IMR-90 (cell line): ENCODE data around the gene FSIP1. TPM values are rescaled to one million over a fixed set of nuclear protein-coding genes. Genes with fewer than 3 reads are reported as not detected.

Experiments
- ATAC-seq: fragments of 200-7000 bp; cut with Tn5 transposase; 2 replicates; pipeline ENCODE4 v1.9.1; 2020; ENCODE audit warnings: low read depth, mild to moderate bottlenecking, moderate library complexity
- BruUV-seq: library from RNA; stranded (reverse); fragments of 400-500 nt; replicated peaks from 2 replicates; lab custom pipeline; 2021; lab: Mats Ljungman, UMichigan
- CTCF ChIA-PET: fragments of 300-600 bp; formaldehyde crosslinking; extraction: SDS; loops from one replicate; lab custom pipeline; 2021; ENCODE audit warnings: antibody characterized with exemption; lab: Yijun Ruan, JAX
- POLR2A ChIA-PET: fragments of 300-600 bp; sonication (Branson Sonifier 250); formaldehyde crosslinking; loops from one replicate; lab custom pipeline; 2022; ENCODE audit warnings: antibody characterized with exemption; ENCODE audit not compliant: unreplicated experiment; lab: Charles Lee
- DNase-seq: peaks from one replicate; pipeline ENCODE4 v3.0.0; 2013
- H2AFZ ChIP-seq: replicated peaks from 2 replicates; pipeline ENCODE3; 2013; ENCODE audit warnings: low read length, mild to moderate bottlenecking; ENCODE audit not compliant: poor library complexity
- H2AK5ac ChIP-seq: 2 replicates; pipeline ENCODE4 v1.6.1; 2013; ENCODE audit warnings: low read depth, low read length, inconsistent platforms
- H2AK9ac ChIP-seq: replicated peaks from 2 replicates; pipeline ENCODE3; 2013; ENCODE audit warnings: mild to moderate bottlenecking, low read depth, low read length, moderate library complexity; ENCODE audit not compliant: poor library complexity
- H2BK120ac ChIP-seq: 2 replicates; pipeline ENCODE4 v1.6.1; 2013; ENCODE audit warnings: low read depth, low read length, inconsistent platforms
- H2BK15ac ChIP-seq: 3 replicates; pipeline ENCODE4 v1.6.1; 2013; ENCODE audit warnings: low read depth, low read length, inconsistent platforms
- H2BK20ac ChIP-seq: 2 replicates; pipeline ENCODE4 v1.6.1; 2013; ENCODE audit warnings: low read depth, mild to moderate bottlenecking, inconsistent platforms, low read length, moderate library complexity
- H2BK5ac ChIP-seq: 2 replicates; pipeline ENCODE4 v1.6.1; 2013; ENCODE audit warnings: mild to moderate bottlenecking, low read depth, low read length, inconsistent platforms; ENCODE audit not compliant: poor library complexity, severe bottlenecking
- H3K14ac ChIP-seq: replicated peaks from 2 replicates; pipeline ENCODE4 v1.6.1; 2013; ENCODE audit warnings: low read depth, low read length, inconsistent platforms
- H3K18ac ChIP-seq: 2 replicates; pipeline ENCODE4 v1.6.1; 2013; ENCODE audit warnings: low read depth, low read length, control low read depth
- H3K23ac ChIP-seq: 2 replicates; pipeline ENCODE4 v1.6.1; 2013; ENCODE audit warnings: low read depth, low read length, inconsistent platforms
- H3K27ac ChIP-seq: 2 replicates; pipeline ENCODE4 v1.5.1; 2013; ENCODE audit warnings: mild to moderate bottlenecking, control low read depth, low read length; ENCODE audit not compliant: insufficient read depth
- H3K27me3 ChIP-seq: 2 replicates; pipeline ENCODE4 v1.6.1; 2013; ENCODE audit warnings: low read length; ENCODE audit not compliant: control insufficient read depth, insufficient read depth
- H3K36me3 ChIP-seq: 2 replicates; pipeline ENCODE4 v1.6.1; 2013; ENCODE audit warnings: low read length, mixed read lengths; ENCODE audit not compliant: control insufficient read depth, insufficient read depth
- H3K4ac ChIP-seq: 2 replicates; pipeline ENCODE4 v1.6.1; 2013; ENCODE audit warnings: low read depth, low read length, inconsistent platforms
- H3K4me1 ChIP-seq: 2 replicates; pipeline ENCODE4 v1.6.1; 2013; ENCODE audit warnings: low read length, mixed read lengths; ENCODE audit not compliant: control insufficient read depth, insufficient read depth
- H3K4me2 ChIP-seq: 2 replicates; pipeline ENCODE4 v1.6.1; 2013; ENCODE audit warnings: low read depth, mild to moderate bottlenecking, control low read depth, low read length, moderate library complexity
- H3K4me3 ChIP-seq: 2 replicates; pipeline ENCODE4 v1.5.1; 2013; ENCODE audit warnings: low read depth, mild to moderate bottlenecking, control low read depth, low read length, moderate library complexity; ENCODE audit not compliant: insufficient read depth
- H3K56ac ChIP-seq: 2 replicates; pipeline ENCODE4 v1.6.1; 2013; ENCODE audit warnings: low read length, inconsistent platforms; ENCODE audit not compliant: insufficient read depth; ENCODE audit errors: extremely low read depth
- H3K79me1 ChIP-seq, 2 experiments: 2 replicates each; pipeline ENCODE4 v1.6.1; 2013; ENCODE audit warnings: low read length in 2 of 2, inconsistent platforms in 1 of 2, low read depth in 1 of 2
- H3K9ac ChIP-seq: 2 replicates; pipeline ENCODE4 v1.6.1; 2013; ENCODE audit warnings: low read depth, low read length, control low read depth
- H3K9me1 ChIP-seq: 2 replicates; pipeline ENCODE4 v1.6.1; 2013; ENCODE audit warnings: low read length, inconsistent platforms; ENCODE audit not compliant: insufficient read depth
- H3K9me3 ChIP-seq: 2 replicates; pipeline ENCODE4 v1.6.1; 2013; ENCODE audit warnings: low read length; ENCODE audit not compliant: control insufficient read depth, insufficient read depth
- H4K20me1 ChIP-seq: 2 replicates; pipeline ENCODE4 v1.6.1; 2013; ENCODE audit warnings: low read length, inconsistent platforms; ENCODE audit not compliant: insufficient read depth
- H4K5ac ChIP-seq: 2 replicates; pipeline ENCODE4 v1.6.1; 2013; ENCODE audit warnings: mild to moderate bottlenecking, low read depth, low read length, control low read depth
- H4K8ac ChIP-seq, 2 experiments: 2 replicates each; pipeline ENCODE4 v1.6.1; 2013; ENCODE audit warnings: low read depth in 2 of 2, low read length in 2 of 2, control low read depth in 1 of 2, inconsistent platforms in 1 of 2
- H4K91ac ChIP-seq: 2 replicates; pipeline ENCODE4 v1.6.1; 2013; ENCODE audit warnings: low read depth, low read length, inconsistent platforms; ENCODE audit not compliant: insufficient read depth
- FOS ChIP-seq: fragments of 150-350 bp; IDR thresholded peaks from 2 replicates; pipeline ENCODE4 v1.6.1; 2016; ENCODE audit warnings: low read depth, low read length
- MAFK ChIP-seq: IDR thresholded peaks from 2 replicates; pipeline ENCODE4 v1.6.1; 2012; ENCODE audit warnings: low read depth, low read length, improper control_type of control experiment
- MAZ ChIP-seq: IDR thresholded peaks from 2 replicates; pipeline ENCODE4 v1.6.1; 2012; ENCODE audit warnings: low read depth, mild to moderate bottlenecking, low read length, improper control_type of control experiment, moderate library complexity, borderline replicate concordance
- MXI1 ChIP-seq: IDR thresholded peaks from 2 replicates; pipeline ENCODE4 v1.6.1; 2012; ENCODE audit warnings: low read depth, mild to moderate bottlenecking, low read length, moderate library complexity, borderline replicate concordance
- NFE2L2 ChIP-seq: fragments of 150-350 bp; IDR thresholded peaks from 2 replicates; pipeline ENCODE4 v1.6.1; 2016; ENCODE audit warnings: low read depth, mild to moderate bottlenecking, low read length
- WGBS, 2 experiments: methylation state at CpG; one replicate each; pipeline versions ENCODE4 v1.1.5 to v1.1.7; 2013; ENCODE audit warnings: missing lambda C conversion rate in 2 of 2; ENCODE audit not compliant: insufficient read length in 1 of 2; ENCODE audit errors: extremely low coverage in 2 of 2; 5-methylcytosine and 5-hydroxymethylcytosine counted together
- dilution Hi-C: fragments of 300-500 bp; cut with HindIII; formaldehyde crosslinking; loops from one replicate; pipeline ENCODE4 v1.14.3; 2018; ENCODE audit warnings: low sequenced_read_pairs; ENCODE audit not compliant: unreplicated experiment
- in situ Hi-C: fragments of 300-500 bp; cut with MboI; formaldehyde crosslinking; loops from 3 replicates; pipeline ENCODE4 v1.14.3; 2019; ENCODE audit warnings: low sequenced_read_pairs, inconsistent platforms, mixed read lengths
- intact Hi-C: fragments of 100-400 bp; cut with micrococcal nuclease; formaldehyde crosslinking; loops from 2 replicates; pipeline ENCODE4 v1.10.0; 2022
- polyA plus RNA-seq, 3 experiments: library from polyadenylated mRNA; depleted of rRNA; stranded (reverse); fragments of >200 nt; gene quantifications; 2 replicates each; pipeline ENCODE4 v1.2.3, GENCODE V29; 2012; ENCODE audit warnings: low replicate concordance in 1 of 3
- total RNA-seq: library from RNA; depleted of rRNA; stranded (reverse); fragments of >200 nt; gene quantifications from 2 replicates; pipeline ENCODE4 v1.2.3, GENCODE V29; 2012
- TF ChIP-seq, protein P1 (sequence below): conservative IDR thresholded peaks from 2 replicates; pipeline ENCODE4 v1.5.1; 2012; ENCODE audit warnings: mild to moderate bottlenecking, low read depth, low read length, improper control_type of control experiment
- TF ChIP-seq, protein P2 (sequence below): fragments of 150-350 bp; IDR thresholded peaks from 2 replicates; pipeline ENCODE4 v1.6.1; 2017; ENCODE audit warnings: mild to moderate bottlenecking, antibody characterized with exemption, low read length, low read depth

The FSIP1 gene
- total and polyA plus RNA-seq, 2 of the 4 experiments (the other 2 are of a cell fraction): 0.10 to 0.18 TPM

DNA sequence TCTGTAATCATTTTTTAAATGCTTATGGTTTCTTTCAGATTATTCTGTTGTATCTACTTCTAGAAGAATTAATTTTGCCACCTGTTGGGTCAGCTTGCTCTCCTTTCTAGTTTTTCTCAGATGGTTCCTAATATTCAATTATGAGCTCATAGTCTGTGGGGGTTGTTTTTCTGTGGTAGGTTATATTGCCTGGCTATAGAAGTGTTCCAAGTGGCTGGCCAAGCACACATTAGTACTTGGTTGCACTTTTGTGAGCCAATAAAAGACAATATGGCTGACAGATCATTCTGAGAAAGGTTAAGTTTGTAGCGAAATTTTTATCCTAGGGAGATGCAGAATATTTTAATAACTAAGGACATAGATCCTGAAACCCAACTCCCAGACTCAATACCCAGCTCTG is 31.8 kb upstream of the FSIP1 start:
- Histone ChIP-seq H2AK5ac (no peak overlapping the region), H3K4me2 (no peak overlapping the region), H3K23ac (no peak overlapping the region), H3K79me1 (peaks cover 25 to 78% of the 10 kb centered on the region in 2 experiments), H2BK15ac (no peak overlapping the region), H3K9me1 (peaks cover 8% of the 10 kb centered on the region), H2BK20ac (no peak overlapping the region), H3K36me3 (no peaks in the 10 kb centered on the region), H3K9me3 (no peaks in the 10 kb centered on the region), H2BK120ac (no peak overlapping the region), H3K4me3 (no peak overlapping the region), H3K56ac (no peak overlapping the region), H3K14ac (no peak overlapping the region), H3K4ac (no peak overlapping the region), H3K4me1 (peaks cover 7% of the 10 kb centered on the region; the same call in 1 of the 2 replicates), H4K20me1 (peaks cover 39% of the 10 kb centered on the region; the same call in 1 of the 2 replicates), H2BK5ac (no peak overlapping the region), H3K9ac (no peak overlapping the region), H4K8ac (no peak overlapping the region), H4K91ac (no peak overlapping the region), H3K27me3 (no peaks in the 10 kb centered on the region), H4K5ac (no peak overlapping the region), H3K27ac (no peak overlapping the region), H3K18ac (no peak overlapping the region), H2AFZ (no peak overlapping the region), H2AK9ac (no peak overlapping the region)
- dilution Hi-C loops (no loop called here), intact Hi-C loops (no loop called here), in situ Hi-C loops (no loop called here)
- TF ChIP-seq MAFK (no peak), NFE2L2 (no peak), FOS (no peak), MAZ (no peak), MXI1 (no peak)
- TF ChIP-seq, protein P1, sequence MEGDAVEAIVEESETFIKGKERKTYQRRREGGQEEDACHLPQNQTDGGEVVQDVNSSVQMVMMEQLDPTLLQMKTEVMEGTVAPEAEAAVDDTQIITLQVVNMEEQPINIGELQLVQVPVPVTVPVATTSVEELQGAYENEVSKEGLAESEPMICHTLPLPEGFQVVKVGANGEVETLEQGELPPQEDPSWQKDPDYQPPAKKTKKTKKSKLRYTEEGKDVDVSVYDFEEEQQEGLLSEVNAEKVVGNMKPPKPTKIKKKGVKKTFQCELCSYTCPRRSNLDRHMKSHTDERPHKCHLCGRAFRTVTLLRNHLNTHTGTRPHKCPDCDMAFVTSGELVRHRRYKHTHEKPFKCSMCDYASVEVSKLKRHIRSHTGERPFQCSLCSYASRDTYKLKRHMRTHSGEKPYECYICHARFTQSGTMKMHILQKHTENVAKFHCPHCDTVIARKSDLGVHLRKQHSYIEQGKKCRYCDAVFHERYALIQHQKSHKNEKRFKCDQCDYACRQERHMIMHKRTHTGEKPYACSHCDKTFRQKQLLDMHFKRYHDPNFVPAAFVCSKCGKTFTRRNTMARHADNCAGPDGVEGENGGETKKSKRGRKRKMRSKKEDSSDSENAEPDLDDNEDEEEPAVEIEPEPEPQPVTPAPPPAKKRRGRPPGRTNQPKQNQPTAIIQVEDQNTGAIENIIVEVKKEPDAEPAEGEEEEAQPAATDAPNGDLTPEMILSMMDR: no peak
- TF ChIP-seq, protein P2, sequence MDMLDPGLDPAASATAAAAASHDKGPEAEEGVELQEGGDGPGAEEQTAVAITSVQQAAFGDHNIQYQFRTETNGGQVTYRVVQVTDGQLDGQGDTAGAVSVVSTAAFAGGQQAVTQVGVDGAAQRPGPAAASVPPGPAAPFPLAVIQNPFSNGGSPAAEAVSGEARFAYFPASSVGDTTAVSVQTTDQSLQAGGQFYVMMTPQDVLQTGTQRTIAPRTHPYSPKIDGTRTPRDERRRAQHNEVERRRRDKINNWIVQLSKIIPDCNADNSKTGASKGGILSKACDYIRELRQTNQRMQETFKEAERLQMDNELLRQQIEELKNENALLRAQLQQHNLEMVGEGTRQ: no peak
- WGBS, 2 experiments: no CpG with 5 or more reads among the region's 1 CpG
- no TSS peak for BruUV-seq
- ATAC-seq (no peak), DNase-seq (no peak)
- ChIA-PET CTCF (no interaction called here), POLR2A (no interaction called here)
